GM21717 (cell line): ENCODE measurements around the gene ERBB4.

Experiments
- ATAC-seq: cut with Tn5 transposase; IDR thresholded peaks from one replicate; pipeline ENCODE4 v1.9.1; 2021; ENCODE audit warnings: mild to moderate bottlenecking, moderate library complexity; ENCODE audit not compliant: unreplicated experiment

Gene ERBB4

GRCh38 chr2:212367431-212367830 lies 171.2 kb downstream of the ERBB4 start:
- ATAC-seq = no peak

- ATAC-seq = no peak
Observed at GRCh38 chr2:212364112-212364985, 174.3 kb downstream of the ERBB4 start.

DNA sequence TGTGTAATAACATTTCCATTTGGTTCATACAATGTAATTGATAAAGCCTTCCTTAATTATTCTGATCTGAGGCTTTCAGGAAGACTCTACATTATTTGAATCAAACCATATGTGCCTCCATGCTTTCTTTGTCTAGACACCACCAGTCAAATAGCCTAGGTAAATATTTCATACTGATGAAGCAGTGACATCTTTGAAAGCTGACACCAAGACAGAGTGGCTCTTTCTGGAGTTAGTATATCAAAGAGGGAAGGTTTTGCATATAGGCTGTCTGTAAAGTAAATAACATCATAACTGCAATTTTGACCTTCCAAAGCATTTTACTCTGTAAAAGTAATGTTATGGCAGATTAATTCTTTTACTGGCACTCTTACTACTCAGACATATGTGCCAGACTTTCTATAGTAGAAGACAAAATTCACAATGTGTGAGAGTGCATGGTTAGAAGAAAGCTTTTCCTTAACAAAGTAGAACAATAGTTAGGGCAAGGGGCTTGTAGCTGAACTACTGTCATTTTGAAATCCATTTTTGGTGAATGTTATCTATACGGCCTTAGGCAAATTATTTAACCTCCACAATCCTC lies 177.3 kb downstream of the ERBB4 start:
- no peak for ATAC-seq

DNA sequence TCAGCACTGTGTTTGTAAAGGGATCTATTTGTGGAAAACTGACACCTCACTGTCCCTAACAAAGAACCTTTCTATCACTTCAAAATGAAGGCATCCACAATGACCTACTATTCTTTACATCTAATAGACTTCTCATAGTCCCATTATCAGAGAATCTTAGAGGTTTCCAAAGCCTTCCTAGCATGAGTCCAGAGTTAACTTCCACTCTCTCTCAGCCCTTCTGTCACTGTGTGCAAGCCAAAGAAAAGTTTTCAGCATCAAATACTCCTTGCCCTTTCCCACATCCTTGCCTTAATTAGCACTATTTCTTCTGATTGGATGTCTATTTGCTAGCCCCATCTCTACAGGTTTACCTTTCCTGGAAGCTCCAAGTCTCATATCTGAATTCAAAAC lies 178.5 kb downstream of the ERBB4 start:
- ATAC-seq = no peak

DNA sequence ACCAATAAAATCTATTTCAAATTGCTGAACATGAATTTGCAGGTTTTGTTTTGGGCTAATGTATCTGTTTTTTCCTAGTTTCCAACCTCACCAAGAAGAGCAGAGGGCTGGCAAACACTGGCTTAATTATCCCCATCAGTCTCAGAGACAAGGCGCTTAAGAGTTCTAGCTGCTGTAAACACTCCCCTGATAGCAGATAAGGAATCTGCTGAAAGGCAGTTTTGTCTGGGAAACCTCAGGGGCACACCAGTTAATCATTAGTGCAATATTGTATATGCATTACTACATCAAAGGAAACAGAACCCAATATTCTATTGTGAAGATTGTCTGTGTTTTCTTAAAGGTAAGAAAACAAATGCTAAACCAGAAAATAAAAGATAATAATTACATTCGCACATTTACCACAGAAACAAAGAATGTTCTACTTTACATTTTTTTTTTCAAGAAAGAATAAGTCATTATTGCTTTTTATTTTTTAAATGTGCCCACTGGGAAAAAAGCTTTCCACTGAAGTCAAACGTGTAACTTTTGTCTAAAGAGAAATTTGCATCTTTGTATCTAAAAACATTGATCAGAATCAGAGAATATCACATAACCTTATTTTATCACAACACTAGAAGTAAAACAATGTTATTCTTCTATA lies 179.1 kb downstream of the ERBB4 start:
- no peak for ATAC-seq

- no peak for ATAC-seq
Observed at GRCh38 chr2:212357606-212358005, 181.0 kb downstream of the ERBB4 start.

GRCh38 chr2:212354382-212354781 lies 184.2 kb downstream of the ERBB4 start:
- ATAC-seq = no peak

- no peak for ATAC-seq
Observed at GRCh38 chr2:212348501-212348900, 190.1 kb downstream of the ERBB4 start.

- no peak for ATAC-seq
Observed at GRCh38 chr2:212346865-212347264, 191.7 kb downstream of the ERBB4 start.

GRCh38 chr2:212345966-212346365 lies 192.6 kb downstream of the ERBB4 start:
- ATAC-seq = no peak

DNA sequence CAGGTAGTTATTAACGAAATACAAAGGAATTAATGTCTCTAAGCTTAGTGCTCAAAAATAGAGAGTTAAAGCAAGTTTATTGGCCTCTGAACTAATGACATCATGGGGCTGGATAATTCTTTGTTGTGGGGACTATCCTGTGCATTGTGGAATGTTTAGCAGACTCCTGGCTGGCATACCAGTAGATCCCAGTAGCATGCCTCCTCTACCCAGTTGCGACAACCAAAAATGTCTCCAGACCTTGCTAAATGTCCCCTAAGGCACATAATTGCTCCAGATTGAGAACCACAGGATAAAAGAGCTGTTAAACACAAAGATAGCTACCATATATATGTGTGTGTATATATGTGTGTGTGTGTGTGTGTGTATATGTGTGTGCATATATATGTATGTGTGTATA lies 194.5 kb downstream of the ERBB4 start:
- ATAC-seq = no peak

GRCh38 chr2:212343167-212343566 lies 195.4 kb downstream of the ERBB4 start:
- no peak for ATAC-seq

- ATAC-seq = no peak
Observed at GRCh38 chr2:212337486-212338343, 200.9 kb downstream of the ERBB4 start.

- ATAC-seq = no peak
Observed at GRCh38 chr2:212337036-212337435, 201.6 kb downstream of the ERBB4 start.

GRCh38 chr2:212330263-212330662 lies 208.3 kb downstream of the ERBB4 start:
- no peak for ATAC-seq

DNA sequence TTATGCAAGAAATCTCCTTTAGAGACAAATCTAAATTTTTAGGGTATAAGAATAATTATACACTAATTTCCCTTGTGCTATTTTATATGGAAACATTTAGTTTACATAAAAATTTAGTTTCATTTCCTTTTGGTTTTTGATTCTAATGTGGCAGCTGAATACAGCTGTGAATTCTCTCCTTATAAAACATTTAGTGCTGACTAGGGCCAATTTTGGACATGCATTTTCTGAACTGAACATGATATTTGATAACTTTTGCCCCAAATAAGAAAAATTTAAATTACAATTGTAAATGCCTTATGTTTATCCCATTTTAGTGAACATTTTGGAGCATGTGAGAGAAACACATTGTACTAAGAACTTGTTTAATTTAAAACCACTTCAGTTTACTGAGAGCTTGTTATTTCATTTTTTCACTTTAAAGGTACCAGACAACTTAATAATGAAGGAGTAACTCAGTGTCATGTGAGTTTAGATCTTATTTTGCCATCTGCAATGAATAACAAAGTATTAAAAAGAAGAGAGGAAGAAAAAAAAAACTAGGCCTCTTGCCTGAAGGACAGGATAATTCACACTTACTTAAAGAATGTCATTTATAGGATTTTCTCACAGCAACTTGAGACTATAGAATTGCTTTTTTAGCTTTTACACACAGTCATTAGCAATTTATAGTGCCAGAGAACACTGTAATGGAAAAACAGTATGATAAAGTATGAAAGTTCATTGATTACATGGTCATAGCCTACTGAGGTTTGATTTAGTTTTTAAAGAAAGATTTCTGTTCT lies 209.7 kb downstream of the ERBB4 start:
- ATAC-seq = no peak

DNA sequence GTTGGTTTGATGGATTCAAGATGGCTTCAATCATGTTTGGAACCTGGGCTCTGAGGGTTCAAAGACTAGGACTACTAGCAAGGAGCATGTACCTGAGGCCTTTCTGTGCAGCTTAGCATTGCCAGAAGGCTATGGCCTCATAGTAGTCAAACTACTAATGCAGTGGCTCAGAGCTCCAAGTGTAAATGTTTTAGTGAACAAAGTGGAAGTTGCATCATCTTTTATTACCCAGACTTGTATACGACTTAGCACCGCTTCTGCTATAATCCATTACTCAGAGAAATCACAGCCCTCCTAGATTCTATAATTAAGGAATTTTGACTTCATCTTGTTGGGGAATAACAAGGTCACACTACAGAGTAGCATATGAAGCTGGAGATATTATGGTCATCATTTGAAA lies 210.5 kb downstream of the ERBB4 start:
- no peak for ATAC-seq

- ATAC-seq = no peak
Observed at GRCh38 chr2:212327171-212327809, 211.3 kb downstream of the ERBB4 start.

GRCh38 chr2:212318636-212319035 lies 220.0 kb downstream of the ERBB4 start:
- ATAC-seq = no peak

- no peak for ATAC-seq
Observed at GRCh38 chr2:212314680-212315079, 223.9 kb downstream of the ERBB4 start.
